SU-DHL-6 (cell line): ENCODE data around the gene CCT5.

Experiments
- EZH2phosphoT487 ChIP-seq: fragments of 200-600 bp; sonication (generic), shearing (Covaris generic); conservative IDR thresholded peaks from 2 replicates; pipeline ENCODE4 v1.6.1; 2018; ENCODE audit warnings: mild to moderate bottlenecking, antibody characterized with exemption, low read length, moderate library complexity, mixed read lengths
- TF ChIP-seq, protein P1 (sequence below): fragments of 200-600 bp; sonication (generic); IDR thresholded peaks from one replicate; pipeline ENCODE4 v1.5.1; 2017; ENCODE audit warnings: antibody characterized with exemption, mild to moderate bottlenecking, low read length, moderate library complexity; ENCODE audit not compliant: insufficient read depth, poor library complexity, severe bottlenecking

GRCh38 chr5:10303699-10304170, 53.7 kb downstream of the CCT5 start:
- TF ChIP-seq, protein P1, sequence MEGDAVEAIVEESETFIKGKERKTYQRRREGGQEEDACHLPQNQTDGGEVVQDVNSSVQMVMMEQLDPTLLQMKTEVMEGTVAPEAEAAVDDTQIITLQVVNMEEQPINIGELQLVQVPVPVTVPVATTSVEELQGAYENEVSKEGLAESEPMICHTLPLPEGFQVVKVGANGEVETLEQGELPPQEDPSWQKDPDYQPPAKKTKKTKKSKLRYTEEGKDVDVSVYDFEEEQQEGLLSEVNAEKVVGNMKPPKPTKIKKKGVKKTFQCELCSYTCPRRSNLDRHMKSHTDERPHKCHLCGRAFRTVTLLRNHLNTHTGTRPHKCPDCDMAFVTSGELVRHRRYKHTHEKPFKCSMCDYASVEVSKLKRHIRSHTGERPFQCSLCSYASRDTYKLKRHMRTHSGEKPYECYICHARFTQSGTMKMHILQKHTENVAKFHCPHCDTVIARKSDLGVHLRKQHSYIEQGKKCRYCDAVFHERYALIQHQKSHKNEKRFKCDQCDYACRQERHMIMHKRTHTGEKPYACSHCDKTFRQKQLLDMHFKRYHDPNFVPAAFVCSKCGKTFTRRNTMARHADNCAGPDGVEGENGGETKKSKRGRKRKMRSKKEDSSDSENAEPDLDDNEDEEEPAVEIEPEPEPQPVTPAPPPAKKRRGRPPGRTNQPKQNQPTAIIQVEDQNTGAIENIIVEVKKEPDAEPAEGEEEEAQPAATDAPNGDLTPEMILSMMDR: no peak
- TF ChIP-seq EZH2phosphoT487: no peak
